Stimulated activated CD8-positive, alpha-beta memory T cell treated with anti-CD3 and anti-CD28 coated beads, Interleukin-12 subunit alpha, Interleukin-12 subunit beta, amount 100 ng/mL, for 4 hours (primary cell): ENCODE measurements around the gene STRN.
"Not testable (repeated sequence)": the region's sequence is repeated elsewhere in the genome, so short reads cannot be mapped to it uniquely, and the experiment has no call there.

Experiments
- DNase-seq: peaks from one replicate; pipeline ENCODE4 v3.0.0-alpha.2; 2020; ENCODE audit warnings: low read depth

The STRN gene, protein sequence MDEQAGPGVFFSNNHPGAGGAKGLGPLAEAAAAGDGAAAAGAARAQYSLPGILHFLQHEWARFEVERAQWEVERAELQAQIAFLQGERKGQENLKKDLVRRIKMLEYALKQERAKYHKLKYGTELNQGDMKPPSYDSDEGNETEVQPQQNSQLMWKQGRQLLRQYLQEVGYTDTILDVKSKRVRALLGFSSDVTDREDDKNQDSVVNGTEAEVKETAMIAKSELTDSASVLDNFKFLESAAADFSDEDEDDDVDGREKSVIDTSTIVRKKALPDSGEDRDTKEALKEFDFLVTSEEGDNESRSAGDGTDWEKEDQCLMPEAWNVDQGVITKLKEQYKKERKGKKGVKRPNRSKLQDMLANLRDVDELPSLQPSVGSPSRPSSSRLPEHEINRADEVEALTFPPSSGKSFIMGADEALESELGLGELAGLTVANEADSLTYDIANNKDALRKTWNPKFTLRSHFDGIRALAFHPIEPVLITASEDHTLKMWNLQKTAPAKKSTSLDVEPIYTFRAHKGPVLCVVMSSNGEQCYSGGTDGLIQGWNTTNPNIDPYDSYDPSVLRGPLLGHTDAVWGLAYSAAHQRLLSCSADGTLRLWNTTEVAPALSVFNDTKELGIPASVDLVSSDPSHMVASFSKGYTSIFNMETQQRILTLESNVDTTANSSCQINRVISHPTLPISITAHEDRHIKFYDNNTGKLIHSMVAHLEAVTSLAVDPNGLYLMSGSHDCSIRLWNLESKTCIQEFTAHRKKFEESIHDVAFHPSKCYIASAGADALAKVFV

DNA sequence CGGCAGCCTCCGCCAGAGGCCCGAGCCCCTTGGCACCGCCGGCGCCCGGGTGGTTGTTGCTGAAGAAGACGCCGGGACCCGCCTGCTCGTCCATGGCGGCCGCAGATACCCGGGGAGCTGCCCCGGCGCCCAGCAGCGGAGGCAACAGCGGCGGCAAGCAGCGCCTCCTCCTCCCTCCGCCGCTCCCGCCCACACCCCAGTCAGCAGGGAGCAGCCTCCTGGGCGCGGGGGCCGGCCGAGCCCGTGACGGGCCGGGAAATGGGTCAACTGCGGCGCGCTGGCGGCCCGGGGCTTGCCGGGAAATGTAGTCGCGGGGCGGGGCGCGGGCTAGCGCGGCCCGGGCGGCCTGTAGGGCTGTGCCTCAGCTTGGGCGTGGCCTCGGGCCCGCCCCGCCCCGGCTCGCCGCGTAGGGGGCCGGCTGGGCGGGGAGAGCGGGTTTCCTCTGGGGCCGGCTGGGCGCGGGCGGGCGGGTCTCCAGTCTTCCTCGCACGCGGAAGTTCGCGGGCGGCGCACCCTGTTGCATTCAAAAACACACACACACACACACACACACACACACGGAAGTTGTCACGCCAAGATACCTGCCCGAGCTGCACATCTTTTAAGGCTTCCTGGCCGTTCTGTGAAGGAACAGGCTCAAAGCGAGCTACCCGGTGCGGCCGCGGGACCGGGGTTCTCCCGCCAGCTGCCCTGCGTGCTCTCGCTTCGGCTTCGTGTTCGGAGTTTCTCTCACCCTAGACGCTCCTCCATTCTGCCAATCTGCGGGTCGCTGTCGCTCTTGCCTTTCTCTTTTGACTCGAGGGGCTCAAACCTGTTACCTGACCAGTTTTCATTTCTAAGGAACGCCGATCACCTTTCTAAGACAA lies at the start of gene STRN:
Gene STRN, minus strand, starts transcription at position 167 of the 866 bp plus-strand sequence. Its CDS starts 73 bp downstream, at position 94.
- peak; percentile 99 for DNase-seq

DNA sequence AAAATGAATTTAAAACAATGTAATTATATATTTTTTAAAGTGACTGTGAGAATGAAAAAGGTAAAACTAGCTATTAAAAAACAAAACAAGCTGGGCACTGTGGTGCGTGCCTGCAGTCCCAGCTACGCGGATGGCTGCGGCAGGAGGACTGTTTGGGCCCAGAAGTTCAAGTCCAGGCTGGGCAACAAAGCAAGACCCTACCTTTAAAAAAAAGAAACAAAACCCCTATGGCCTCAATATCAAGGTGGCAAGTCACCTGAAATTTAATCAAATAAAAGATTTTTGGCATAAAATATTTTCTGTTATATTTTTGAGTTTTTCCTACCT lies 46.9 kb upstream of the STRN start:
- no peak for DNase-seq

DNA sequence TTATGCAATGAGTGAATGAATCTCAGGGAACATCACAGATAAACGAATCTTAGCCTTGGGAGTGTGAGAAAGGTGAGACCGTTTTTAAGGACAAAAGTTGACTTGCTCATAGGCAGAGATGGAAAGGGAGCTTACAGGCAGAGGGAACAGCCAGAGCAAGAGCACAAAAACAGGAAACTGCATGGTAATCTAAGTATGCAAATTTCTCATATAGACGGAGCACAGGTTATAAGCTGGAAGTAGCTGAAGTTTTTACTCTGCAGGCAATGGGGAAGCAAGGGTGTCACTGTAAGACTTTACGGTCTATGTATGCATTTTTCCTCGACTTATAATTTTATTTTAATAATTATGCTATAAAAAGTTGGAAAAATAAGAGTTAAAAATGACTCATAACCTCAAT lies 44.8 kb upstream of the STRN start:
- DNase-seq: no peak

DNA sequence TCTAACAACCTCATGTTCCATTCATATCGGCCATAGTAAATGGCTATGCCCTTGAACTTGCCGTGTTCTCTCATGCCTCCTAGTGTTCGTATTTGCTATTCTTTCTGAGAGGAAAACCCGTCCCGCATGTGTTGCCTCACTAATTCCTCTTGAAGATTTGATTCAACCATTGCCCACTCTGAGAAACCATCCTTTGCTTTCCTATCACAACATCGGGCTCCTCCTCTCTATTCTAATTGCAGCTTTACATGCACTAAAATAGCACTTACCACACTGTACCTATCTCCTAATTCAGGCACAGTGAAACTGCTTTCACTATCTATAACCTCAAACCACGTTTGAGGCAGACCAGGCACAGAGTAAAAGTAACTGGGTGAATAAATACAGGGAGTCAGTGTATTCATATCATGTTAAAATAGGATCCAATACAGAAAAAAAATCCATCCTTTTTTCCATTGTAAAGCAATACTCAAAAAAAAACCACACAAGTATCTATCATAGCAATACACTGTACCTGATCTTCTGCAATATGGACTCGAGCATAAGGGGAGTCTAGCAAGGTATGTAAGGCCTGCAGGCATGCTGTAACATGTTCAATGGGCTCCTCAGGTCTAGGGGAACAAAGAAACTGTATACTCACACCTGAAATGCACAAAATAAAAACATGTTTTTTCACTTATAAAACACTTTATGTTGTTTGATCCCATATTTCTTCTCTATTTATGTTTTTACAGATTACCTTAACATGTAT lies 39.0 kb upstream of the STRN start:
- DNase-seq: no peak

DNA sequence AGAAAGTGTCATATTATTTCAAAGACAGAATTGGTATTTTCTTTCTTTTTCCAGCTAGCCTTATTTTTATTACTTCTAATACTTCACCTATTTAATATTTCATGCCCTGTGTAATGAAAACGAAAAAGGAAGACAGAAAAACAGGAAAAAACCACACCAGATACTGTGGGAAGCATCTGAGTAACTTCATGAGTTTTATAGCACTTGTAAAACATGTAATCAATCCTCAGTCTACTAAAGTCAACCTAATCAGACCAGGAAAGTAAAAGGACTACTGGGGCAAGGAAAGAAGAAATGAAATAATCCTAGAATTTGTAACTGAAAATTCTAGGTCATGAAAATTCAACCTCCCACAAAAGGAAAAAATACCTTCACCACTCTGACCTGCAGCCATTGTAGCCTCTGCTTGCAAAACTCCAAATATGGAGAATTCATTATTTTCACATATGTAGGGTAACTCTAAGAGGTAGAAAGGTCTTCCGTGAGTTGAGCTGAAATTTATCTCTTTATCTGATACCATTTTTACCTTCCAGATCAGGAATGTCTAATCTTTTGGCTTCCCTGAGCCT lies 34.7 kb upstream of the STRN start:
- DNase-seq: no peak

DNA sequence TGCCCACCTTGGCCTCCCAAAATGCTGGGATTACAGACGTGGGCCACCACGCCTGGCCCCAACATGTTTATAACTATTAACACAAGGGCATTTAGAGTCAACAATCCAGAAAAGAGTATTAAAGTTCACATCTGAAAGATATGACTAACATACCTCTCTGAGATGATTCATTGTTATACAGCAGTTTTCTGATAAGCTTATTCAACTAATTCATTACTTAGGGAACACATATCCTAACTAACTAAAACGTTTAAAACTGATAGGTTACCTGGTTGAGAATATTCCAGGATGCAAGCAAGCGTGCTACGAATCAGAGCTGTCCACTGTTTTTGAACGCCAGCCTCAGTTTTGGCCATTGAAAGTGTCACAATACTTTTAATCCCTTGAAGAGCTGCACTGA lies 34.0 kb upstream of the STRN start:
- no peak for DNase-seq

DNA sequence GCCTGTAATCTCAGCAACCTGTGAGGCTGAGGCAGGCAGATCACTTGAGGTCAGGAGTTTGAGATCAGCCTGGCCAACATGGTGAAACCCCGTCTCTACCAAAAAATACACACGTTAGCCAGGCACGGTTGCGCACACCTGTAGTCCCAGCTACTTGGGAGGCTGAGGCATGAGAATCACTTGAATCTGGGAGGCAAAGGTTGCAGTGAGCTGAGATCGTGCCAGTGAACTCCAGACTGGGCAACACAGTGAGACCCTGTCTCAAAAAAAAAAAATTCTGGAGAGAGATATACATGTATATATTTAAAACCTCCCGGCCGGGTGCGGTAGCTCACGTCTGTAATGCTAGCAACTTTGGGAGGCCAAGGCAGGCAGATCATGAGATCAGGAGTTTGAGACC lies 33.1 kb upstream of the STRN start:
- not testable (repeated sequence) for DNase-seq

DNA sequence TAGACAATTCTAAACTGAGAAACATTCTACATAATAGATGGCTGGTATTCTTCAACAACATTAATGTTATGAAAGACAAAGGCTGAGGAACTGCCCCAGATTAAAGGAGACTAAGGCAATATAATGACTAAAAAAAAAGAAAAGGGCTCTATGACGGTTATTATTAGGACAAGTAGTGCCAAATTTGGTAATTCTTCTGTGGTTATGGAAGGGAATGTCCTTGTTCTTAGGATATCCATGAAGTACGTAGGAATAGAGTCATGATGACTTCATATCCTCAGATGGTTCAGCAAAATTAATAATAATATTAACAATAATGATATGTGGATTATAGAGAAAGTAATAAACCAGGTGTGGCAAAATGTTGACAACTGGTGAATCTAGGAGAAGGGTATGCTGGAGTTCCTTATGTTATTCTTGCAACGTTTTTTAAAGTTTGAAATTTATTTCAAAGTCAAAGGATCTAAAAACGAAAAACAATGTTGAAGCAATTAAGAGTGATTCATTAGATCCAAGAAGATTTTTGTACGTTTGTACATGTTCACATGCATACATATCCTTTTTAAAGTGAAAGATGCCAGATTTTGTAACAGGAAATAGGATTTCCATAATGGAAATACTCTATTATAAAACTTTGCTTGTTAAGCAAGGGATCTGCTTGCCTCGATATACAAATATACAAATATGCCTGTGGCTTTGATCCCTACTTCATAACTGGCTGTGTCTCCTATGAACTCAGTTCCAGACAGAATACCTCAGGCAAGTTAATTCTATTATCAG lies 27.7 kb upstream of the STRN start:
- DNase-seq: no peak

DNA sequence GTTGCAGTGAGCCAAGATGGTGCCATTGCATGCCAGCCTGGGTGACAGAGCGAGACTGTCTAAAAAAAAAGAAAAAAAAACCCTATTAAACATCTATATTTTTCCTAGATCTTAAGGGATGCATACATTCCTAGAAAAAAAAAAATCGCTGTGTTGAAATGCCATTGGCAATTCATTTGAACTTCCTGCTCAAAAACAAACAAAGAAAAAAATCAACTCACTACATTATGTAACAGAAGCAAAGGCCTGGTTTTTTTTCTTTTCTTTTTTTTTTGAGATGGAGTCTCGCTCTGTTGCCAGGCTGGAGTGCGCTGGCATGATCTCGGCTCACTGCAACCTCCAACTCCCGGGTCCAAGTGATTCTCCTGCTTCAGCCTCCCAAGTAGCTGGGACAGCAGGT lies 21.7 kb upstream of the STRN start:
- no peak for DNase-seq

DNA sequence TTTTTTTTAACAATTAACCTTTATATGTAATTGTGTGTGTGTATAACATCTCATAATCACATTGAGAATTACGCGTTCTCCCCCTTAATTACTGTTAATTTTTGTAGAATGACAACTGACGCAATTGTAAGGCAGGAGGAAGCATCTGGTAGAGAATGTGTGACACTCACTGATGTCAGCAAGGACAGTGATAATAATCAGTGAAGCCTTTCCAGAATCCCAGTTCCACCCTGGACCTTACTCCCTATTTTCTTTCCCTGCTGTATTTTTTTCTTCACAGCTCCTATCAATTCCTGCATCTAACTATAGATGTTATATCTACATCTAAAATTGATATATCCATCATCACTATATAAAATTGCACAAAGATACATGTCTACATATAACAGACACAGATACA lies 16.1 kb upstream of the STRN start:
- DNase-seq: no peak

DNA sequence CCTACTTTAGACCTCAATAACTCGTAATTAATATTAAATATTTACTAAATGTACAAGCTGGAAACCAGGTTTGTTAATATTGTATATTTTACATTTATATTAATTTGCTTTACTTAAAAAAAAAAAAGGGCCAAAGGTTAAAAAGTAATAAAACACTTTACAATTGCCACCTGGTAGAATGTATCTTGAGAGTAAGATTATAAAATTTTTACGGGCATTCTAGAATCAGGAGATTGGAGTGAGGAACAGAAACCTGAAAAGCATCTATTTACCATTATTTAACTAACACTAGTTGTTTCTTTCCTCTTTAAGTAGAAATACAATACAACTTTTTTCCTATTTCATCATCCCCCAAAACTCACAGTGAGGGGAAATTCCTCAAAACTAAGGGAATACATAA lies 15.6 kb upstream of the STRN start:
- no peak for DNase-seq

DNA sequence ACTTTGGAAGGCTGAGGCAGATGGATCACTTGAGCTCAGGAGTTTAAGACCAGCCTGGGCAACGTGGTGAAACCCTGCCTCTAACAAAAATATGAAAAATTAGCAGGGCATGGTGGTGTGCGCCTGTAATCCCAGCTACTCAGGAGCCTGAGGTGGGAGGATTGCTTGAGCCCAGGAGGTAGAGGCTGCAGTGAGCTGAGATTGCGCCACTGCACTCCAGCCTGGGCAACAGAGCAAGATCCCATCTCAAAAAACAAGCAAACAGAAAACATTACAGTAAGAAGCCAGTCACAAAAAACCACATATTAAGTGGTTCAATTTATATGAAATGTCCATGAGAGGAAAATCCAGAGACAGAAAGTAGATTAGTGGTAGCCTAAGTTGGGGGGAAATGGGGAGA lies 12.7 kb upstream of the STRN start:
- not testable (repeated sequence) for DNase-seq

DNA sequence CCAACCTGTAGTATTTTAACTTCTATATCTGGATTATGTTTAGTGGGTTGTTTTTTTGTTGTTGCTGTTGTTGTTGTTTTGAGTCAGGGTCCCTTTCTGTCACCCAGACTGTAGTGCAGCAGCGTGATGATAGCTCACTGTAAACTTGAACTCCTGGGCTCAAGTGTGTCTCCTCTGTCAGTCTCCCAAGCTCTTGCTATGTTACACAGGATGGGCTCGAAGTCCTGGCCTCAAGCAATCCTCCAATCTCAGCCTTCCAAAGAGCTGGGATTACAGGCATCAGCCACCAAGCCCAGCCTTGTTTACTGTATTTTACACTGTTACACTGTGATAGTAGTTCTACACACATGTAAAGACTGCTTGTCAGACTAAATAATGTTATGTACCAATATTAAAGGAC lies 9.7 kb upstream of the STRN start:
- no peak for DNase-seq

DNA sequence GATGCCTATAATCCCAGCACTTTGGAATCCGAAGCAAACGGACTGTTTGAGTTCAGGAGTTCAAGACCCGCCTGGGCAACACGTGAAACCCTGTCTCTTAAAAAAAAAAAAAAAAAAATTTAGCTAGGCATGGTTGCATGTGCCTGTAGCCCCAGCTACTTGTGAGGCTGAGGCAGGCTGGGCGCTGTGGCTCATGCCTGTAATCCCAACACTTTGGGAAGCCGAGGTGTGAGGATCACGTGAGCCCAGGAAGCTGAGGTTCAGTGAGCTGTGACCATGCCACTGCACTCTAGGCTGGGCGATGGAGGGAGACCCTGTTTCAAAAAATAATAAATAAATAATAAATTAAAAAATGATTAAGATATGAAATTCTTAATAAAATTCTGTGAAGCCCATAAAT lies 9.0 kb upstream of the STRN start:
- DNase-seq: no peak

DNA sequence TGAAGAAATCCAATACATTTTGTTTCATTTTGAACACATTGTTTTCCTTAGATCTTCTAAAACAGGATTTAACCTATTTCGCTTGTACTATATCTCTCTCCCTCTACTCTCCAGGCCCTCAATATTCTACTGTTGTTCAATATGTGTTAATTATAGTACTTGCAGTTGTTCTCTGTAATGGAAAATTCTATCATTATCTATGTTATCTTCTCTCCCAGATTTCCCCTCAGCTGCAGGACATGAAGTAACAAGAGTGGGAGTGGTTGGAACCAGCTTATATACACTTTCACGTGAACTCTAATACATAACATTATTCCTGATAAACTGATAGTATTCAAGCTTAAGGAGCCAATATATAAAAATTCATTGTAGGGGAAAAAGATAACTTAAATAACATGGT lies 7.0 kb upstream of the STRN start:
- no peak for DNase-seq

DNA sequence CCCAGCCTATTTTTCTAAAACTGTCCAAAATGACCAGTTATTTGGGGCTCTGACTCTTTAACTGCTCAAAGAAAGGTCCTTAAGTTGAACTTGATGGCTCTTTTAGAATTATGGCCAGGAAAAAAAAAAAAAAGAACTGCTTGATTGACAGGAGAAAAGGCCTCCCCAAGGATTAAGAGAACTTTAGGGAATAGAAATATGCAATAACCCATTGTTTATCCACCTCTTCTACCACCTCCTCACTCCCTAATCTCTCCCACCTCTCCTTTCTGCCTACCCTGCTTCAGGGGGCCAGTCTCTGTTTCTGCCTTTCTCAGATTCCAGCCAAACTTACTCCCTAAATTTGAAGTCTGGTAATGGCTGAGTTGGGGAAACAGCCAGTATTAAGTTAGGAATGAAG lies 5.7 kb upstream of the STRN start:
- no peak for DNase-seq

DNA sequence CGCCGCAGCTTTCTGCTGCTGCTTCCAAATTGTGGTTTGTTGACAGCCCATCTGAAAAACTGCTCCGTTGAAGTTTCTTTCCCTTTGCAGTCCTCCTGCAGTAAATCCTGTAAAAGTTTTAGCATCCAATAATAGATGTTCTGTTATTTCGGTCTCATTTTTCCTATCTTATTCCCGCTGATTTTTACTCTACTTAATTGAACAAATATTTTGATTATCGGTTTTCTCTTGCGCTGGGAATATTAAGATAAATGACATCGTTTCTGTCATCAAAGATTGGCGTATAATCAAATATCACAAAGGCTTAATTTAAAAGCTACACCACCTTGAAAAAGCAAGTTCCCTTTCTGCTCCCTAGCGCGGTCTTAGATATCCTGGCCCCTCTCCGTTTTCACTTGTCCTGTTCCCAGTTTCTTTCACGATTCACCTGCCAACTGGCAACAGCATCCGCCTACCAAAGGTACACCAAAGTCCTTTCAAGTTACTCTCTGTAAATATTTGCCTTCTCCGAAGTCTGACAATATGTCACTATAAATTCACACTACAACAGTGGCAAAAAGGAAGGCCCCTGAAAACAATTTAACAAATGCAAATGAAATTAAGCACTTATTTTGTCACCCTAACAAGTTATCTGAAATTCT lies 1.0 kb upstream of the STRN start:
- DNase-seq: no peak

DNA sequence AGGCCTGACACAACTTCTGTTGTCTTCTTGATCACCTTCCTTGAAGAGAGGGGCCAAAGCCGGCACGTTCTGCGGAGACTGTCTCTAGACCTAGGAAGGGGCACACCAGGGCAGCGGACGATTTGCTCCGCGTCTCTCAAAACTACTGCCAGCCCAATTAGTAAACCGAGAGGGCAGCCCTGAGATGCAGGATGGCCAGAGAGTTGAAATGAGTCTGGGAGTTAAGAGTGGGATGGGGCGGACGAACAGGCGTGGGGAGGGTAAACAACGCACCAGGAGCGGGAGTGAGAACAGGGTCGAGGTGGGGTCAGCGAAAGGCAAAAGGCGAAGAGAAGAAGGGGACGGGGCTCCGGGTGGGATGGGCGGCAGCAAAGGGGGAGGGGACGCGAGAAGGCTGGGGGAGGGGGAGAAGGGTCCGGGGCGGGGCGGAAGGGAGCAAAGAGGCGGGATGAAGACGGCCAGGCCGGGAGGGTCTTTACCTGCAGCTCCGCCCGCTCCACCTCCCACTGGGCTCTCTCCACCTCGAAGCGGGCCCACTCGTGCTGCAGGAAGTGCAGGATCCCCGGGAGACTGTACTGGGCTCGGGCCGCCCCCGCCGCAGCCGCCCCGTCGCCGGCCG lies 476 bp downstream of the STRN start:
- no peak for DNase-seq

DNA sequence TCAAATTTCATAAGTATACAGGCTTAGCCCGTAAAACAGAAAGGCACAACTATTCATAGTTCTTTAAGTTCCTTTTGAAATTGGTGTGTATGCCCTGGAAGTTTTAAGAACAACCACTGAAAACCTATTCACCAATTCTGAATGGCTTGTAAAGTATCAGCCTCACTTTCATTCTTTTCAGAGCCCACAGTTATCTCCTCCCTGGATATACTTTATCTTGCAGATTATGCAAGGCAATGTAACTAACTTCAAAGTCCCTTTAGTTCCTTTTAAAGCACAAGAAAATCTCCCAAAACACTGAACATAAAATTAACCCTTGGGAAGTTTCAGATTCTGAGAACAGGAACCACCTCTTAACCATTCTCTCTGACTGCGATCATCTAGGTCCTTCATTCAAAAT lies 1.1 kb downstream of the STRN start:
- DNase-seq: no peak

DNA sequence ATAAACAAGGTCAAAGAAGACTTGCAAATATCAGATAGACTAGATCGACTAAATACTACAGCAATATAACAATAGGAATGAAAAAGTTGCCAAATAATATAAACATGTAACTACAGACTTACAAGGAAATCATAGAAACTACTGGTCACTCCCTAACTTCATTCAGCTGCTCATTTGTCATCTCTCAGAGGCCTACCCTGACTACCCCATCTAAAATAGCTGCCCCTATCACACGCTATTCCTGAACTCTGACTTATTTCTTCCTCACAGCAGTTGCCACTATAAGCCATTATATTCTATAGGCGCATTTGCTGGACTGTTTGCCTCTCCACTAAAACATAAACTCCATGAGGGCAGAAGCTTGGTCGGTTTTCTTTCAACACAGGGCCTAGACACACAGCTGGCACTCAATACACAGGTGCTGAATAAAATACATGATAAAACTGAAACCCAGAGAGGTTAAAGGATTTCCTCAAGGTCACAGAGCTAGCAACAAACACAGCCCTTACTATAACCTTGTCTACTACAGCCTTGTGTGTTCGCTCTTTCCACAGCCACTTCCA lies 1.8 kb downstream of the STRN start:
- no peak for DNase-seq
